HL-60 (cell line): ENCODE data around the gene POLR2H.

ENCODE experiments used
- DNase-seq, 2 experiments: peaks; one replicate each; pipeline ENCODE4 v3.0.0-alpha.2; 2010 to 2020; ENCODE audit warnings: low read depth in 1 of 2, low spot score in 1 of 2
- H3K27ac ChIP-seq: fragments of 250-450 bp; sonication (Bioruptor Pico); replicated peaks from 2 replicates; pipeline ENCODE4 v1.5.1; 2020; ENCODE audit warnings: mild to moderate bottlenecking, moderate library complexity
- H3K27me3 ChIP-seq: fragments of 250-450 bp; sonication (Bioruptor Pico); 2 replicates; pipeline ENCODE4 v1.5.1; 2021; ENCODE audit warnings: mild to moderate bottlenecking, moderate library complexity; ENCODE audit not compliant: insufficient read depth, poor library complexity, severe bottlenecking
- H3K4me3 ChIP-seq: replicated peaks from 2 replicates; pipeline ENCODE4 v1.5.1; 2011; ENCODE audit warnings: mild to moderate bottlenecking, control low read depth, low read length; ENCODE audit not compliant: insufficient read depth
- CTCF ChIP-seq: IDR thresholded peaks from one replicate; pipeline ENCODE4 v1.5.1; 2011; ENCODE audit warnings: low read length, control low read depth, inconsistent platforms; ENCODE audit not compliant: insufficient read depth
- GABPA ChIP-seq: IDR thresholded peaks from 2 replicates; pipeline ENCODE4 v1.6.1; 2012; ENCODE audit warnings: low read depth
- POLR2AphosphoS5 ChIP-seq: IDR thresholded peaks from 2 replicates; pipeline ENCODE4 v1.6.1; 2012; ENCODE audit warnings: low read depth
- REST ChIP-seq: IDR thresholded peaks from 2 replicates; pipeline ENCODE4 v1.6.1; 2012; ENCODE audit warnings: low read depth; ENCODE audit not compliant: insufficient replicate concordance
- SPI1 ChIP-seq: IDR thresholded peaks from 2 replicates; pipeline ENCODE4 v1.6.1; 2012; ENCODE audit warnings: low read depth, mild to moderate bottlenecking, borderline replicate concordance

POLR2H gene

DNA sequence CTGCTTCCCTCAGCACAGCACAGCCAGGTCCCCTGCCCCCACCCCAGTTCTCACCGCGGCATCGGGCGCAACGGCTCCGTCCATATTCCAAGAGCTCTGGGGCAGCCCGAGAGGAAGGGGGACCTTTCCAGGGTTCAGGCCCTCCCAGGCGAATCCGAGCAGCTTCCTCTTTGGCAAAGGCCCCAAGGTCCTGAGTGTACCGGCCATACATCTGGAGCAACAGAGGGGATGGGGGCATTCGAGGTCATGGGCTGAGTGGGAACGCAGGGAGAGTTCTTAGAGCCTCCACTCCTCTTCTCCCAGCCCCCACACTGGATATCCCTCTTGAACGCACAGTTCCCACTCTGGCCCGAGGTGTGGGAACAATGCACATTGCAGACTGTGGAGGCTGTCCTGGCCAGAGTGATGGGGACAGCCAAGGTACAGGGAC lies 2.6 kb upstream of the POLR2H start:
- DNase-seq = no peak
- Histone ChIP-seq H3K27me3 (no peaks in the 10 kb centered on the region), H3K4me3 (no peak overlapping the region), H3K27ac (no peak overlapping the region)
- TF ChIP-seq REST (no peak), CTCF (no peak), GABPA (no peak)

DNA sequence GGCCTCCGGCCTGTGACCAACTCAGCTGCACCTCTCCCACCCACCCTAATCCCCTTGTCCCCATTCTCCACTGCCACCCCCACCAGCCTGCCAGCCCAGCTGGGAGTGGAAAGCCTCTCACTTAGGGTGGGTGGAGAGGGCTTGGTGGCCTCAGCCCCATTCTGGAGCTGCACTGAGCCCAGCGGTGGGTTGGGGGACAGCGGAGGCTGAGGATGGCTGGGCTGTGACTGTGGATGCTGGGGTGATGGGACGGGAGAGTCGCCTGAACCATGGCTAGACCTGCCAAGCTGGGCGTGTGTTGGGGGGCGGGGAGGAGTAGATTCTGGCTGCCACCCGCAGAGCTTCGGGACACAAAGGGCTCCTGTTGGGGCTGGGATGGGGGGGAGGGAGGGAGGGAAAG lies 1.9 kb upstream of the POLR2H start:
- DNase-seq = no peak
- no peaks in the 10 kb centered on the region for H3K27me3 ChIP-seq
- H3K27ac ChIP-seq = no peak overlapping the region
- no peak overlapping the region for H3K4me3 ChIP-seq
- TF ChIP-seq POLR2AphosphoS5 (no peak), CTCF (no peak), GABPA (no peak)

DNA sequence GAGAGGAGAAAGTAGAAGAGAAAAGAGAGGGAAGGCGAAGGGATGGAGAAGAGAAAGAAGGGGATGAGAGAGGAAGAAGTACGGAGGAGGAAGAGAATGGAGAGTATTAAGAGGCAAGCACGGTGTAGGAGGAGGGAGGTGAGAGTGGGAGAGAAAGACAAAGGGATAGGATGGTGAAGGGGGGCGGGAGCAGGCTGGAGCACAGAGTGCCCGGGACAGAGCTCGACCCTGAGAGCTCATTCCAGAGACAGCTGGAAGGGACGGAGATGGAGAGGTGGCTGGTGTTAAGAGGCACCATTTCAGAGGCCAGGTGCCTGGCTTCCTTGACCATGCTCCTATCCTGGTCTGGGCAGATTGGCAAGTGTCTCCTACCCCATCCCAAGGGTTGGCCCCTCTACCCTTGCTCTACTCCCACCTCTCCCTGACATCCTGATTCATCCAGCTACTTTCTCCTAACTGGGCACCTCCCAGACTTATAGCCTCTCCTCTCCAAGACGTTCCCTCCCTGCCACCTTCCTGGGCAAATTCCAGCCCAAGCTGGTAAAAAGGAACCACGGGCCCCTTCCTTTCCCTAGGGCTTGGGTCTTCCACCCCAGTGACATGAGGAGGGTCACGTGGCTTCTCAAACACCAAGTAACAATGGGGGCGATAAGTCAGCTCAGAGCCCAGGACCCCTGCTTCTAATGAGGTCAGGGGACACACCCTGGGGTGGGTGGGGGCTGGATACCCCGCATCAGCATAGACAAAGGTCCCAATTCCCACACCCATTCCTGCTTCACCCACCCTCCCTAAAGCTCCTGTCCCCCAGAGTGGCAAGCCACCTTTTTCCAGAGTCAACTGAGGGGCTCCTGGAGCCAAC lies 1.2 kb upstream of the POLR2H start:
- no peak overlapping the region for H3K27ac ChIP-seq

More for the DNA sequence above, 1.2 kb upstream of the POLR2H start:
- TF ChIP-seq CTCF (no peak), SPI1 (no peak), REST (no peak), GABPA (no peak), POLR2AphosphoS5 (no peak)
- Histone ChIP-seq H3K27me3 (no peaks in the 10 kb centered on the region), H3K4me3 (no peak overlapping the region)
- no peak for DNase-seq
